GM12801 (cell line): ENCODE measurements around the gene SAMD10.

Experiments
- TF ChIP-seq, protein P1 (sequence below): IDR thresholded peaks from one replicate; pipeline ENCODE4 v1.5.1; 2011; ENCODE audit warnings: control low read depth; ENCODE audit not compliant: insufficient read length; ENCODE audit errors: extremely low read depth

The SAMD10 gene

DNA sequence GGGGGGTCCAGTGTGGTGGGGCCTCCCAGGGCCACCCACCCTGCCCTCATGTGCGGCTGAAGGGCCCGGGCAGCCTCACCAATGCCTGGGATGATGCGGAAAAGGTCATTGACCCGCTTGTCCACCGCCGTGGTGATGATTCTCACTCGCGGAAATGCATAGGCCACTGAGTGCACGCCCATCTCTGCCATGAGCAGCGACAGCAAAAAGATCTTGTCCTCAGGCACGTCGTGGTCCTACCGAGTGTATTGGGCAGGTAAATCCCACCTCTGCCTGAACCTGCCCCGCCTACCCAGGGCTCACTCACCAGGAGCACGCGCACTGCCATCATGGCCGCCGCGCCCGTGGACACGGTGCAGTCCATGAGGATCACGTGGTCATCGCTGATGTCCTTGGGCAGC, 39.4 kb downstream of the SAMD10 start:
- TF ChIP-seq, protein P1, sequence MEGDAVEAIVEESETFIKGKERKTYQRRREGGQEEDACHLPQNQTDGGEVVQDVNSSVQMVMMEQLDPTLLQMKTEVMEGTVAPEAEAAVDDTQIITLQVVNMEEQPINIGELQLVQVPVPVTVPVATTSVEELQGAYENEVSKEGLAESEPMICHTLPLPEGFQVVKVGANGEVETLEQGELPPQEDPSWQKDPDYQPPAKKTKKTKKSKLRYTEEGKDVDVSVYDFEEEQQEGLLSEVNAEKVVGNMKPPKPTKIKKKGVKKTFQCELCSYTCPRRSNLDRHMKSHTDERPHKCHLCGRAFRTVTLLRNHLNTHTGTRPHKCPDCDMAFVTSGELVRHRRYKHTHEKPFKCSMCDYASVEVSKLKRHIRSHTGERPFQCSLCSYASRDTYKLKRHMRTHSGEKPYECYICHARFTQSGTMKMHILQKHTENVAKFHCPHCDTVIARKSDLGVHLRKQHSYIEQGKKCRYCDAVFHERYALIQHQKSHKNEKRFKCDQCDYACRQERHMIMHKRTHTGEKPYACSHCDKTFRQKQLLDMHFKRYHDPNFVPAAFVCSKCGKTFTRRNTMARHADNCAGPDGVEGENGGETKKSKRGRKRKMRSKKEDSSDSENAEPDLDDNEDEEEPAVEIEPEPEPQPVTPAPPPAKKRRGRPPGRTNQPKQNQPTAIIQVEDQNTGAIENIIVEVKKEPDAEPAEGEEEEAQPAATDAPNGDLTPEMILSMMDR: no peak

DNA sequence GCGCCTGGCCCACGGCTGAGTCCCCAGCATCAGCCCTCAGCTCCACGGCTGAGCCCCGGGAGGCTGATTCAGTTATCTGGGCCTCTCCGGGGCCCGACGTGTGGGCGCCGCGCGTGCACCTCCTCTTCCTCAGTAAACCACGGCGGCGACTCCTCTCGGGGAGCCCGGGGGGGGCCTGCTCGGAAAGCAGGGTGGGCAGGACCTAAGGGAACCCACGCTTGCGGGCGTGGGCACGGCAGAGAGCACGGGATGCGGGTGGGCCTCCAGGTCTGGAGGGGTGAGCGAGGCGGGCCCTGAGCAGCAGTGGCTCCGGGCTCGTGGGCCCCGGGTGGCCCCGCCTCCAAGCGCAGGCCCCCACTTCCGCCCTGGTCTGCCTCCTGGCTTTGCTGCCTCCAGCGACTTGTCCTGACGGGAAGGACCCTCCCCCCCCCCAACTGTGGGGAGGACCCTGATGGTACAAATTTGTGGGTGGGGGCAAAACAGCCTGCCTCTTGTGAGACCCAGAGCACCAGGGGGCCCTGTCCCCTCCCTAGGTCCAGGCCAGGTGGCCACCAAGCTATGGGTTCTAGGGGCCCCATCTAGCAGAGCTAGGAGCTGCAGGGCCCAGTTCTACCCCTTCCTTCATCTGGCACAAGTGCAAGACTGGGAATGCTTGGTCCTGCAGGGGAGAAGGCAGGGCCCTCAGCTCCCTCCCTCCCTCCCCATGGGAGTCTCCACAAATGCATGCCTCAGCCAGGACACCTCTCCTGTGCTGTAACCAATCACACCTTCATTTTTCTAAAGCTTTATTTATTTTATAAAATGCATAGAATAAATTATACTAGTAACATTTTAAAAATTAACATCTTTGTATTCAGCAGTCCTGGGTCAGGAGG, 40.1 kb downstream of the SAMD10 start:
- TF ChIP-seq, protein P1: no peak

DNA sequence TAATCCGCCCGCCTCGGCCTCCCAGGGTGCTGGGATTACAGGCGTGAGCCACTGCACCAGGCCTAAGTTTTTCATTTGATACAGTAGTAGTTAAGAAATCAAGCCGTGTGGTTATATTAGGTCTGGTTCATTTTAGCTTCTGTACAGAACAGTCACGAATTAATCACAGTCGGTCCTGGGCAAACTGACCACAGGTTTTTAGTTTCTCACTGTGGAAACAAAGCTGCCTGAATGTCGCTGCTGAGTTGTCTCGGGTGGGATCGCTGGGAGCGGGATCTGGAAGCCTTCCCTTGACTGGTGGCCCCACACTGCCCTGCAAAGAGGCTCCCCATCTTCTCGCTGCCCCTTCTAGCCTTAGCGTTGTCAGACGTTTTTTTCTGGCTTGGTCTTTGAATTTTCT, 41.8 kb downstream of the SAMD10 start:
- TF ChIP-seq, protein P1: no peak

DNA sequence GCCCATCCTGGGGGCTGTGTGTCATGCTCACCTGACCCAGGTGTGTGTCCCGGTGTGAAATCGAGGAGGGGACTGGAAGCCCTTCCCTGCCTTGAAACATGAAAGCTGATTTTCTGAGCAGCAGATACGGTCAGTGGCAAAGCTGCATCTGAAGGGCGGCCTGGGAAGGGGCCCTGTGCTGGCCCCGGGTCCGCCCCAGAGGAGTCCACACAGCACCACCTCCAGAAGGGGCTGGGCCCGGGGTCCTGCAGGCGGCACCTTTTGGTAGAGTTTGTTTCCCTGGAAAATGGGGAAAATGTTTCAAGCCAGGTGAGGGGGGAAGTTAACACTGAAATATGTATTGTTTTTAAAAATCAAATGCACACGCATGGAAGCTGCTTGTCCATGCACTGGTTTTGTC, 44.0 kb downstream of the SAMD10 start:
- TF ChIP-seq, protein P1: no peak

DNA sequence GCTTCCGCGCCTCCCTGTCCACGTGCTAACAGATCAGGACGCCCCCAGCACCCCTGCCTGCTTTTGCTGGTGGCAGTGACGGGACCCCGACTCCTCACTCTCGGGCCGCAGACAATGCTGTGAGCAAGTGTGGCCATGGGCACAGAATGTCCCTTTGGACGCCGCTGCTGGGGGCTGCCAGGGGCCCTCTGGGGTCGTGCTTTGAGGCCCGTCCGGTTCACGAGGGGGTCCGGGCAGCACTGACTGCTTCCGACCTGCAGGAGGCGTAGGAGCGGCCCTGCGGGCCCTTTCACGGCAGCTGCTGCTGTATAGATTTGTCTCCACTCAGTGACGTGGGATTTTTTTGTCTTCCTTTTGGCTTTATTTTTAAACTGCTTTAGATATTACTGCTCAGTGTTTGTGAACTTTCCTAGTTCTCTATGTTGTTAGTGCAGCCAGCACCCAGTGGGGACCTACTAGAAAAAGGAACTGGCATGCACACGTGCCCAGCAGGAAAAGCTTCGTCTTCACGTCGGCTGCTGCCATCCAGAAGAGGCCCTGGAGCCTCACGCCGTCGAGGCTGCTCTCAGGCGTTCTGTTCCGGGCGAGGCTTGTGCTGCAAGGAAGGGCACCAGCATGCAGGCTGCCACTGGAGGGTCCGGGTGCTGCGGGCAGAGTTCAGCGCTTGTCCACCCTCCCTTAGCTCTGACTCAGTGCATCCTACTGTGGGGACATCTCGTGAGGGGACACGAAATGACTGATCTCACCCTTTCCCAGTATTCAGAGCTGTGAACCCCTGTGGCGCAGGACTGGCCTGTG, 45.0 kb downstream of the SAMD10 start:
- TF ChIP-seq, protein P1: no peak

DNA sequence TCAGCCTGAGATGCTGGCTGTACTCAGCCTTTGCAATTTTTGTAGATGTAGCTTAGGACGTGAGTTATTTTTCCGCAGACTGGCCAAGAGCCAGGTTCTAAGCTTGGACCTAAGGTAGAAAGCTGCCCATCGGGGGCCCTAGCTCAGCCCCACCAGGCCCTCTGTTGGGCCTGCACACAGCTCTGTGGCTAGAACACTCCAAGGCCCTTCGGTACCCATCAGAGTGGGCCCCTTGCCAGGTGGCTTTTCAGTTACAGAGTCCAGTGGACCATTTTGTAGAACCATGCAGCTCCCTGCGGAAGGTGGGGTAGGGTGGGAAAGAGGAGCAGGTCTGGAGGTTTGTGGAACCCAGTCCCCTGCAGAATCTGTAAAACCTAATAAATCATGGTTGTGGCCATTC, 45.8 kb downstream of the SAMD10 start:
- TF ChIP-seq, protein P1: no peak

DNA sequence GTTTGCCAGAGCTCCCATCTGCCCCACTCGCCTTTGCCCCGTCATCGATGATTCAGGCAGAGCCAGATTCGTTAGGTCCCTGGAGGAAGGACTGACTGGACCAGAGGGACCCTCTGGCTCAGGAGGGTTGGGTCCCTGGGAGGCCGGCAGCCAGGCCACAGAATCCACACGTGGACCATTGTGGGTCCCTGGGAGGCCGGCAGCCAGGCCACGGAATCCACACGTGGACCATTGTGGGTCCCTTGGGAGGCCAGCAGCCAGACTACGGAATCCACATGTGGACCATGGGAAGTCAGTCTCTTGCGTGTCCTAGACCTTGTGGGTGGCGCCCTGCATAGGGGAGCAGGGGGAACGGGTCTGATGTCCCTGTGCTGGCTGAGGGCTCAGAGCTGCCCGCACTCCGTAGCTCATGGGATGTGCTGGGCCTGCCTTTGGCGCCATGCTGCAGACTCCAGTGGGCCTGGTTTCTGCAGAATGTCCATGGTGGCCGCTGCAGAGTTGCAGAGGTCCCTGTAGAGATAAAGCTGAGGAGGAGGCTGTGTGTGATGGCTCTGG, 46.8 kb downstream of the SAMD10 start:
- TF ChIP-seq, protein P1: no peak
